ENCODE data around the gene UBC. TPM values are rescaled to one million over a fixed set of nuclear protein-coding genes. Genes with fewer than 3 reads are reported as not detected.
"Not testable (repeated sequence)": the region's sequence is repeated elsewhere in the genome, so short reads cannot be mapped to it uniquely, and the experiment has no call there.

Gene UBC
- total RNA-seq, 5 donors from 2014 or later (not counting 1 experiment from before 2014, with no cell fraction given): 786 to 1,410 (median 885) TPM

- H3K27me3 Mint-ChIP-seq: no peaks in the 10 kb centered on the region
- H3K4me3 ChIP-seq (ENCODE audit: control insufficient read depth in 1 of 2, extremely low read depth in 1 of 2, low read length in 1 of 2): no peak overlapping the region
- CTCF ChIA-PET: no interaction called here
- POLR2A ChIA-PET: no interaction called here
- H3K36me3 Mint-ChIP-seq: no peaks in the 10 kb centered on the region
- no peak overlapping the region for H3K27ac Mint-ChIP-seq
- H3K27me3 ChIP-seq (replicated peaks in 1 of 2; ENCODE audit: control insufficient read depth in 2 of 2, extremely low read depth in 1 of 2, insufficient read depth in 2 of 2, low read length in 1 of 2): no peaks in the 10 kb centered on the region
- H3K36me3 ChIP-seq (ENCODE audit: control insufficient read depth in 2 of 2, extremely low read depth in 1 of 2, insufficient read depth in 1 of 2, low read length in 1 of 2): no peaks in the 10 kb centered on the region
- H3K4me1 Mint-ChIP-seq: peaks cover 11 to 16% (median 14%) of the 10 kb centered on the region in 3 donors
- H3K27ac ChIP-seq (ENCODE audit: low read length): no peak overlapping the region
- H3K4me1 ChIP-seq (ENCODE audit: control insufficient read depth in 1 of 2, extremely low read depth in 1 of 2, insufficient read depth in 2 of 2, low read length in 2 of 2): peaks cover 0 to 9% of the 10 kb centered on the region in 2 experiments
- no peak for DNase-seq
- ATAC-seq (replicated peaks in 1 of 4): no peak
- H3K4me3 Mint-ChIP-seq: no peak overlapping the region
- WGBS (ENCODE audit: insufficient coverage): 98% methylated on average over 5 of the region's 5 CpGs
- no peaks in the 10 kb centered on the region for H3K9me3 ChIP-seq
- no peaks in the 10 kb centered on the region for H3K9me3 Mint-ChIP-seq
Observed at GRCh38 chr12:124896461-124896860, 18.0 kb downstream of the UBC start.

GRCh38 chr12:124893792-124894516 is 20.5 kb downstream of the UBC start:
- WGBS (ENCODE audit: insufficient coverage): 27% methylated on average over 2 of the region's 9 CpGs
- no peak for ATAC-seq (replicated peaks in 1 of 4)
- no peaks in the 10 kb centered on the region for H3K27me3 Mint-ChIP-seq
- H3K4me1 ChIP-seq (ENCODE audit: control insufficient read depth in 1 of 2, extremely low read depth in 1 of 2, insufficient read depth in 2 of 2, low read length in 2 of 2): peaks cover 0 to 9% of the 10 kb centered on the region in 2 experiments
- H3K36me3 Mint-ChIP-seq: peaks cover 3% of the 10 kb centered on the region
- H3K9me3 ChIP-seq: no peaks in the 10 kb centered on the region
- no peak for DNase-seq
- peaks cover 10 to 14% (median 11%) of the 10 kb centered on the region in 3 donors for H3K4me1 Mint-ChIP-seq
- CTCF ChIA-PET: interaction anchor here in 1 of 2 donors (0.7 kb wide), 1 partner anchor 90 kb away, joined by 4 read pairs; no protein-coding TSS in a partner anchor
- H3K36me3 ChIP-seq (ENCODE audit: control insufficient read depth in 2 of 2, extremely low read depth in 1 of 2, insufficient read depth in 1 of 2, low read length in 1 of 2): no peaks in the 10 kb centered on the region
- no peaks in the 10 kb centered on the region for H3K9me3 Mint-ChIP-seq
- no peak overlapping the region for H3K27ac Mint-ChIP-seq
- no peaks in the 10 kb centered on the region for H3K27me3 ChIP-seq (replicated peaks in 1 of 2; ENCODE audit: control insufficient read depth in 2 of 2, extremely low read depth in 1 of 2, insufficient read depth in 2 of 2, low read length in 1 of 2)
- POLR2A ChIA-PET: no interaction called here
- no peak overlapping the region for H3K4me3 Mint-ChIP-seq
- no peak overlapping the region for H3K27ac ChIP-seq (ENCODE audit: low read length)
- no peak overlapping the region for H3K4me3 ChIP-seq (ENCODE audit: control insufficient read depth in 1 of 2, extremely low read depth in 1 of 2, low read length in 1 of 2)

GRCh38 chr12:124888260-124888659 is 26.2 kb downstream of the UBC start:
- CTCF ChIA-PET: no interaction called here
- Mint-ChIP-seq H3K4me1 (peaks cover 0 to 9% (median 5%) of the 10 kb centered on the region in 3 donors), H3K27me3 (no peaks in the 10 kb centered on the region), H3K4me3 (no peak overlapping the region), H3K36me3 (peaks cover 3% of the 10 kb centered on the region), H3K9me3 (no peaks in the 10 kb centered on the region), H3K27ac (no peak overlapping the region)
- Histone ChIP-seq H3K9me3 (no peaks in the 10 kb centered on the region), H3K36me3 (ENCODE audit: control insufficient read depth in 2 of 2, extremely low read depth in 1 of 2, insufficient read depth in 1 of 2, low read length in 1 of 2) (no peaks in the 10 kb centered on the region), H3K4me1 (ENCODE audit: control insufficient read depth in 1 of 2, extremely low read depth in 1 of 2, insufficient read depth in 2 of 2, low read length in 2 of 2) (no peaks in the 10 kb centered on the region), H3K27me3 (replicated peaks in 1 of 2; ENCODE audit: control insufficient read depth in 2 of 2, extremely low read depth in 1 of 2, insufficient read depth in 2 of 2, low read length in 1 of 2) (no peaks in the 10 kb centered on the region), H3K4me3 (ENCODE audit: control insufficient read depth in 1 of 2, extremely low read depth in 1 of 2, low read length in 1 of 2) (no peak overlapping the region), H3K27ac (ENCODE audit: low read length) (no peak overlapping the region)
- ATAC-seq (replicated peaks in 1 of 4) (no peak), DNase-seq (no peak)
- POLR2A ChIA-PET: no interaction called here
- no CpG with 5 or more reads among the region's 2 CpGs for WGBS (ENCODE audit: insufficient coverage)

- H3K27me3 Mint-ChIP-seq; H3K36me3 Mint-ChIP-seq; H3K27ac ChIP-seq (ENCODE audit: low read length); DNase-seq; H3K4me3 Mint-ChIP-seq; H3K9me3 ChIP-seq; POLR2A ChIA-PET; CTCF ChIA-PET; H3K36me3 ChIP-seq (ENCODE audit: control insufficient read depth in 2 of 2, extremely low read depth in 1 of 2, insufficient read depth in 1 of 2, low read length in 1 of 2); H3K4me3 ChIP-seq (ENCODE audit: control insufficient read depth in 1 of 2, extremely low read depth in 1 of 2, low read length in 1 of 2); ATAC-seq (replicated peaks in 1 of 4); H3K27ac Mint-ChIP-seq; H3K4me1 ChIP-seq (ENCODE audit: control insufficient read depth in 1 of 2, extremely low read depth in 1 of 2, insufficient read depth in 2 of 2, low read length in 2 of 2); H3K9me3 Mint-ChIP-seq; H3K27me3 ChIP-seq (replicated peaks in 1 of 2; ENCODE audit: control insufficient read depth in 2 of 2, extremely low read depth in 1 of 2, insufficient read depth in 2 of 2, low read length in 1 of 2): not testable (repeated sequence)
- H3K4me1 Mint-ChIP-seq: peaks cover 4 to 11% (median 5%) of the 10 kb centered on the region in 3 donors
- WGBS (ENCODE audit: insufficient coverage): 70% methylated on average over 3 of the region's 9 CpGs
Observed at GRCh38 chr12:124887766-124888165, 26.7 kb downstream of the UBC start.

- peak overlapping the region in 1 of 2 donors; percentile 22 for H3K27ac Mint-ChIP-seq
- no peaks in the 10 kb centered on the region for H3K9me3 Mint-ChIP-seq
- H3K4me3 Mint-ChIP-seq: peak overlapping the region in 1 of 3 donors; percentile 34
- Histone ChIP-seq H3K4me1 (ENCODE audit: control insufficient read depth in 1 of 2, extremely low read depth in 1 of 2, insufficient read depth in 2 of 2, low read length in 2 of 2) (peaks cover 0 to 9% of the 10 kb centered on the region in 2 experiments), H3K27me3 (replicated peaks in 1 of 2; ENCODE audit: control insufficient read depth in 2 of 2, extremely low read depth in 1 of 2, insufficient read depth in 2 of 2, low read length in 1 of 2) (peaks cover 0 to 5% of the 10 kb centered on the region in 2 experiments), H3K4me3 (ENCODE audit: control insufficient read depth in 1 of 2, extremely low read depth in 1 of 2, low read length in 1 of 2) (no peak overlapping the region), H3K36me3 (ENCODE audit: control insufficient read depth in 2 of 2, extremely low read depth in 1 of 2, insufficient read depth in 1 of 2, low read length in 1 of 2) (no peaks in the 10 kb centered on the region), H3K9me3 (no peaks in the 10 kb centered on the region), H3K27ac (ENCODE audit: low read length) (no peak overlapping the region)
- POLR2A ChIA-PET: no interaction called here
- no peaks in the 10 kb centered on the region for H3K36me3 Mint-ChIP-seq
- peak in 2 of 35 experiments; percentile 3 to 32 for DNase-seq
- WGBS (ENCODE audit: insufficient coverage): 58% methylated on average over 11 of the region's 15 CpGs
- peaks cover 12 to 23% (median 15%) of the 10 kb centered on the region in 3 donors for H3K4me1 Mint-ChIP-seq
- ATAC-seq (replicated peaks in 1 of 4): peak in 1 of 4 experiments; percentile 40
- CTCF ChIA-PET: no interaction called here
- peaks cover 0 to 1% of the 10 kb centered on the region in 2 donors for H3K27me3 Mint-ChIP-seq
Observed at GRCh38 chr12:124884587-124885438, 29.6 kb downstream of the UBC start.

GRCh38 chr12:124883263-124884130 is 31.0 kb downstream of the UBC start:
- Histone ChIP-seq H3K4me3 (ENCODE audit: control insufficient read depth in 1 of 2, extremely low read depth in 1 of 2, low read length in 1 of 2) (no peak overlapping the region), H3K36me3 (ENCODE audit: control insufficient read depth in 2 of 2, extremely low read depth in 1 of 2, insufficient read depth in 1 of 2, low read length in 1 of 2) (no peaks in the 10 kb centered on the region), H3K9me3 (no peaks in the 10 kb centered on the region), H3K27ac (ENCODE audit: low read length) (no peak overlapping the region), H3K27me3 (replicated peaks in 1 of 2; ENCODE audit: control insufficient read depth in 2 of 2, extremely low read depth in 1 of 2, insufficient read depth in 2 of 2, low read length in 1 of 2) (peaks cover 0 to 7% of the 10 kb centered on the region in 2 experiments), H3K4me1 (ENCODE audit: control insufficient read depth in 1 of 2, extremely low read depth in 1 of 2, insufficient read depth in 2 of 2, low read length in 2 of 2) (peaks cover 0 to 9% of the 10 kb centered on the region in 2 experiments)
- H3K27ac Mint-ChIP-seq: no peak overlapping the region
- no peaks in the 10 kb centered on the region for H3K36me3 Mint-ChIP-seq
- H3K4me3 Mint-ChIP-seq: no peak overlapping the region
- POLR2A ChIA-PET: no interaction called here
- H3K27me3 Mint-ChIP-seq: peaks cover 0 to 2% of the 10 kb centered on the region in 2 donors
- peaks cover 12 to 23% (median 15%) of the 10 kb centered on the region in 3 donors for H3K4me1 Mint-ChIP-seq
- ATAC-seq (replicated peaks in 1 of 4): no peak
- H3K9me3 Mint-ChIP-seq: no peaks in the 10 kb centered on the region
- DNase-seq: no peak
- CTCF ChIA-PET: no interaction called here
- WGBS (ENCODE audit: insufficient coverage): 82% methylated on average over 4 of the region's 10 CpGs

Measured in T-cell (primary cell).